Rectal smooth muscle tissue (tissue), 1 donor: ENCODE data around the gene NFIA.
"Not testable (repeated sequence)": the region's sequence is repeated elsewhere in the genome, so short reads cannot be mapped to it uniquely, and the experiment has no call there.

Experiments
- H3K27ac ChIP-seq: one replicate; pipeline ENCODE4 v1.7.0; 2013; ENCODE audit warnings: low read depth, low read length, inconsistent platforms
- H3K27me3 ChIP-seq: one replicate; pipeline ENCODE4 v1.7.0; 2013; ENCODE audit warnings: low read length; ENCODE audit not compliant: control insufficient read depth, insufficient read depth
- H3K36me3 ChIP-seq: one replicate; pipeline ENCODE4 v1.7.0; 2013; ENCODE audit warnings: low read length; ENCODE audit not compliant: control insufficient read depth, insufficient read depth
- H3K4me1 ChIP-seq: one replicate; pipeline ENCODE4 v1.7.0; 2013; ENCODE audit warnings: low read length; ENCODE audit not compliant: control insufficient read depth, insufficient read depth
- H3K4me3 ChIP-seq: one replicate; pipeline ENCODE4 v1.7.0; 2013; ENCODE audit warnings: low read length
- H3K9ac ChIP-seq: one replicate; pipeline ENCODE4 v1.7.0; 2013; ENCODE audit warnings: low read length

The NFIA gene

GRCh38 chr1:61461406-61462384 is 379.3 kb downstream of the NFIA start:
- Histone ChIP-seq H3K9ac (no peak overlapping the region), H3K27ac (no peak overlapping the region), H3K27me3 (no peaks in the 10 kb centered on the region)

GRCh38 chr1:61462628-61463027 is 380.3 kb downstream of the NFIA start:
- peaks cover 2% of the 10 kb centered on the region for H3K36me3 ChIP-seq
- H3K9ac ChIP-seq: no peak overlapping the region
- no peak overlapping the region for H3K27ac ChIP-seq
- no peaks in the 10 kb centered on the region for H3K4me1 ChIP-seq
- H3K4me3 ChIP-seq: no peak overlapping the region
- H3K27me3 ChIP-seq: no peaks in the 10 kb centered on the region

More at GRCh38 chr1:61461406-61462384, 379.3 kb downstream of the NFIA start:
- peaks cover 2% of the 10 kb centered on the region for H3K36me3 ChIP-seq
- no peak overlapping the region for H3K4me3 ChIP-seq
- H3K4me1 ChIP-seq: no peaks in the 10 kb centered on the region

- Histone ChIP-seq H3K9ac (no peak overlapping the region), H3K27ac (no peak overlapping the region), H3K27me3 (no peaks in the 10 kb centered on the region), H3K4me3 (no peak overlapping the region), H3K4me1 (no peaks in the 10 kb centered on the region), H3K36me3 (peaks cover 2% of the 10 kb centered on the region)
Measured at GRCh38 chr1:61463220-61463619, 380.9 kb downstream of the NFIA start.

DNA sequence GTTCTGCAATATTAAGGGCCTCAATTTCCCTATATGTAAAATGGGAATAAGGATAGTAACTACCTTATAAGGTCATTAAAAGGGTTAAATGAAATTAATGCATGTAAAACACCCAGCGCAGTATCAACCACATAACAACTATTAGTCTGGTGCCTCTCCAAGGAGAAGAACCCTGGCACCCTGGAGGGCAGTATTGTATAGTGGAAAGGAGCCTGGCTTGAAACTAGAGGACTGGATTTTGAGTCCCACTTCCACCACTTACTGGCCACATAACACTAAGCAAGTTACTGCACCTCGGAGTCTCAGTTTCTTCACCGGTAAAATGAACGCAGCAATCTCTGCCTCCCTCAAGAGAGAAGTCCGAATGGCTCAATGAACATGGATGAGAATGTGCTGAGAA is 385.5 kb downstream of the NFIA start:
- H3K4me1 ChIP-seq, H3K27ac ChIP-seq, H3K9ac ChIP-seq, H3K36me3 ChIP-seq, H3K4me3 ChIP-seq, H3K27me3 ChIP-seq: not testable (repeated sequence)

GRCh38 chr1:61469365-61469764 is 387.0 kb downstream of the NFIA start:
- no peaks in the 10 kb centered on the region for H3K27me3 ChIP-seq
- no peaks in the 10 kb centered on the region for H3K4me1 ChIP-seq
- no peaks in the 10 kb centered on the region for H3K36me3 ChIP-seq
- H3K4me3 ChIP-seq: no peak overlapping the region
- no peak overlapping the region for H3K27ac ChIP-seq
- no peak overlapping the region for H3K9ac ChIP-seq

DNA sequence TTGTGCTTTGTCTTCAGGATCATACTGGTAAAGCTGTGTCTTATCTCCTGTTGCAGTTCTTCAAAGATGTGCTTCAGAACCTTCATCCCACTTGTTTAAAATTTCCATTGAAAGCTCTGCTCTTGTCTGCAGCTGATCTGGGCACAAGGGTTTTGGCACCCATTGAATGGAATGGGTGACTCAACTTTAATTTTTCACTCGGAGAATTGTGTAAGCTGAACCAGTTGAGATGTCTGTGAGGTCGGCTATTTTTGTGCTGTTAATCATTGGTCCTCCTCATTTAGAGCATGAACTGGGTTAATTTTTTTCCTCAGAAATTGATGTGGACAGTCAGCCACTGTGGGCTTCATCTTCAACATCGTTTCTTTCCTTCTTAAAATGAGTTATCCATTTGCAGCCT is 390.5 kb downstream of the NFIA start:
- no peak overlapping the region for H3K27ac ChIP-seq
- no peak overlapping the region for H3K9ac ChIP-seq
- no peak overlapping the region for H3K4me3 ChIP-seq
- H3K27me3 ChIP-seq: no peaks in the 10 kb centered on the region
- H3K4me1 ChIP-seq: no peaks in the 10 kb centered on the region
- no peaks in the 10 kb centered on the region for H3K36me3 ChIP-seq

DNA sequence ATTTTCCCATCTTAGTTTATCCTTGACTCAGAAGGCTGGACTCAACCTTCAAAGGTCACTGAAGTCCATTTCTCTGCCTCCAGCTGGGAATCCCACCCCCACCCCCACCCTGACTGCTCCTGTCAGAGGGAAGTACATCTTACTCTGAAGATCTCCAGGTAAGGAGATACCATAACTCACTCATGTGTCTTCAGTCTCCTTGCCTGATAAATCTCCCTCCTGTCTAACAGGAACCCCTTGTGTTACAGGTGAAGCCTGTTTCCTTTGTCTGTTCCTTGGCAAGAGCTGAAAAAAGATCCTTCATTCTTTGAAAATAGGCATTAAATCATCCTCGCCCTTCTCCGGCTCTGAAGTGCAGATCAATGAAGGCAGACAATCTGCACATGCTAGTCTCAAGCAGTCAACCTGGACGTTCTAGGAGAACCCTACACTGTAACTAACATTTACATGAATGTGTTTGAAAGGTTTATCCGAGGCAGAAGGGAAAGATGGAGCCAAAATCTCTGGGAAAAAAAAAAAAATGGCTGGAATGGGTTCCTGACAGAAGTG is 392.0 kb downstream of the NFIA start:
- Histone ChIP-seq H3K4me3 (no peak overlapping the region), H3K4me1 (no peaks in the 10 kb centered on the region), H3K27ac (no peak overlapping the region), H3K27me3 (no peaks in the 10 kb centered on the region), H3K36me3 (no peaks in the 10 kb centered on the region), H3K9ac (no peak overlapping the region)

DNA sequence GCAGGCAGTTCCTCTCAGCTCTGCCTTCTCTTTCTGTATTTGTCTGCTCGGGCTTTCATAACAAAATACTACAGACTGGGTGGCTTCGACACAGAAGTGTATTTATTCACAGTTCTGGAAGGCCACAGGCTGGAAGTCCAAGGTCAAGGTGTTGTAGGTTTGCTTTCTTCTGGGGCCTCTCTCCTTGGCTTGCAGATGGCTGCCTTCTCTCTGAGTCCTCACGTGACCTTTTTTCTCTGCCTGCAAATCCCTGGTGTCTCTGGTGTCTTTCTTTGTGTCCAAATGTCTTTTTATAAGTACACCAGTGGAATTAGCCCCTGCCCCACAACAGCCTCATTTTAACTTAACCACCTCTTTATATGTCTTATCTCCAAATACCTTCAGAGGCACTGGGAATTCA is 392.6 kb downstream of the NFIA start:
- no peaks in the 10 kb centered on the region for H3K4me1 ChIP-seq
- no peak overlapping the region for H3K4me3 ChIP-seq
- H3K36me3 ChIP-seq: no peaks in the 10 kb centered on the region
- no peak overlapping the region for H3K9ac ChIP-seq
- no peaks in the 10 kb centered on the region for H3K27me3 ChIP-seq
- no peak overlapping the region for H3K27ac ChIP-seq

DNA sequence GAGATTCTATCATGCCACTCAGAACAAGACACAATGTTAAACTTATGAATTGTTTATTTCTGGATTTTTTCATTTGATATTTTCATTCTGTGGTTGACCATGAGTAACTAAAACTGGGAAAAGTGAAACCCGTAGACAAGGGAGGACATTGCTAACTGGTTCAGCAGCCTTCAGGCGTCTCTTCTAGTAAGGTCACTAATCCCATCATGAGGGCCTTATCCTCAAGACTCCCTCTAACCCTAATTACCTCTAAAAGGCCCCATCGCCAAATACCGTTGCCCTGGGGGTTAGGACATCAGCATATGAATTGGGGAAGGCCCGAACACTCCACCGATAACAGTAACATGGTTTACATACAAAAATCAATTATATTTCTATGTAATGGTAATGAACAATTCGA is 394.9 kb downstream of the NFIA start:
- Histone ChIP-seq H3K9ac (no peak overlapping the region), H3K4me3 (no peak overlapping the region), H3K27ac (no peak overlapping the region), H3K36me3 (no peaks in the 10 kb centered on the region), H3K27me3 (no peaks in the 10 kb centered on the region), H3K4me1 (no peaks in the 10 kb centered on the region)

GRCh38 chr1:61480273-61480935 is 398.0 kb downstream of the NFIA start:
- no peak overlapping the region for H3K9ac ChIP-seq
- no peaks in the 10 kb centered on the region for H3K36me3 ChIP-seq
- H3K4me3 ChIP-seq: no peak overlapping the region
- H3K4me1 ChIP-seq: no peaks in the 10 kb centered on the region
- H3K27me3 ChIP-seq: peaks cover 3% of the 10 kb centered on the region
- no peak overlapping the region for H3K27ac ChIP-seq

DNA sequence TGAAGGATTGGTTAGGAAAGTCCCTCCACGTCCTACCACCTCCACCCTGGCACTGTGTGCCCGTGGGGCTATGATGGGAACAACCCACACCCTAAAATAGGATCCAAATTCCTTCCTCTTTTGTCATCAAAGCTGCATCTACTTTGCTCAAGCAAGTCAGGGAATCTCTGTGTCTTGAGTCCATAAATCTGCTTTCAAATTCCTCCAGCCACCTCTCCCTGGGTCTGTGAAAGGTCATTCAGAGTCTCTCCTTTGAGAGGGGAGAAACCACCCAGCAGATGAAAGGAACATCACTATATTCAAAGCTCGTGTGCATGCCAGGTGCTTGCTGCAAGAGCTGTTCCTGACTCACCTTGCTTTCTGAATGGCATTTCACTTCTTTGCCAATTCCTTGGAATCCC is 399.0 kb downstream of the NFIA start:
- Histone ChIP-seq H3K4me1 (no peaks in the 10 kb centered on the region), H3K27ac (no peak overlapping the region), H3K36me3 (no peaks in the 10 kb centered on the region), H3K9ac (no peak overlapping the region), H3K27me3 (peaks cover 3% of the 10 kb centered on the region), H3K4me3 (no peak overlapping the region)

DNA sequence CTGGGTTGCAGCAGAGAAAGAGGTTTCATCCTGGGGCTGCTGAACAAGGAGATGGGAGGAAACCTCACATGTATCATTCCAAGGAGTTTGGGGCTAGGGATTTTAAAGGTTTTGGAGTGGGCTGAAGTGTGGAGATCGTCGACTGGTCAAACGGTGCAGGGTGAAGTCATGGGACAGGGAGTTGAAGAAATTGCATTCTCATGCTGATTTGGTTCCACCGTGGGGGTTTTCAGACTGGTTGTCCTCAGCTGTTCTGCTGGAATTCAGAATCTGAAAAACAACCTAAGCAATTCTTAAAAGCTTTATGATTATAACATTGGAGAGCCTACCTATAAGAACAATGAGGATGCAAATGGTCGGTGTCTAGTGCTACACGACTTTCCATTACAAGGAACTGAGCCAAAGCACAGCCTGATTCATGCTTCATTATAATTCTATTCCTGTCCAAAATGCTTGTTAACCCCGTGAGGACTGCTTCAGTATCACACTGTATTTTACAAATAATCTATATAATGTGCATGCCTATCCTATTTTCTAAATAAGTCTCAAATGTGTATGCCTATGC is 399.9 kb downstream of the NFIA start:
- H3K27me3 ChIP-seq: peaks cover 3% of the 10 kb centered on the region
- H3K9ac ChIP-seq: no peak overlapping the region
- no peak overlapping the region for H3K27ac ChIP-seq
- H3K36me3 ChIP-seq: no peaks in the 10 kb centered on the region
- H3K4me3 ChIP-seq: no peak overlapping the region
- H3K4me1 ChIP-seq: no peaks in the 10 kb centered on the region
